Pancreas (tissue), 10 donors: ENCODE results near the gene PPP4R3A. TPM values are rescaled to one million over a fixed set of nuclear protein-coding genes. Genes with fewer than 3 reads are reported as not detected.

ENCODE experiments used
- ATAC-seq, 4 donors: fragments of 200-7000 bp; cut with Tn5 transposase; one replicate each; pipeline versions ENCODE4 v1.8.0 to v1.9.1; 2020; ENCODE audit warnings: mild to moderate bottlenecking in 4 of 4, moderate library complexity in 4 of 4
- DNase-seq, 6 donors: peaks; one replicate each; pipeline ENCODE4 v3.0.0-alpha.2; 2020
- FAIRE-seq: peaks from 2 replicates; lab custom pipeline; 2012; peaks lifted over from hg19 to GRCh38; lab: Jason Lieb, UNC
- H3K27ac ChIP-seq, 4 donors: fragments of 200-600 bp; sonication (generic); 1 replicate in 3 of 4; 2 replicates in 1 of 4; pipeline versions ENCODE4 v1.5.0 to v1.8.0; 2020
- H3K27me3 ChIP-seq, 4 donors: fragments of 200-600 bp; one replicate each; pipeline ENCODE4 v1.8.0; 2021
- H3K36me3 ChIP-seq, 3 donors: fragments of 200-600 bp; sonication (generic) in 1 of 3; one replicate each; pipeline versions ENCODE4 v1.5.0 to v1.8.0; 2020 to 2021
- H3K4me1 ChIP-seq, 3 donors: fragments of 200-600 bp; one replicate each; pipeline ENCODE4 v1.8.0; 2021
- H3K4me3 ChIP-seq, 4 donors: fragments of 200-600 bp; sonication (generic) in 2 of 4; one replicate each; pipeline versions ENCODE4 v1.5.0 to v1.8.0; 2020 to 2021
- H3K9me3 ChIP-seq, 4 donors: fragments of 200-600 bp; one replicate each; pipeline ENCODE4 v1.8.0; 2021
- CTCF ChIP-seq, 4 donors: fragments of 200-600 bp; sonication (generic) in 3 of 4; IDR thresholded peaks; one replicate each; pipeline versions ENCODE4 v1.5.0 to v1.8.0; 2021; ENCODE audit warnings: antibody characterized with exemption in 4 of 4
- WGBS, 2 donors: extraction: QIAGEN DNeasy Blood & Tissue Kit; methylation state at CpG; one replicate each; pipeline ENCODE4 v1.1.7; 2013; 5-methylcytosine and 5-hydroxymethylcytosine counted together
- intact Hi-C, 3 donors: fragments of 100-400 bp; cut with DNase I; formaldehyde crosslinking; loops; one replicate each; pipeline versions ENCODE4 v1.11.1 to v1.14.2; 2022
- polyA plus RNA-seq, 2 donors: library from polyadenylated mRNA; stranded (reverse); fragments of 200-250 nt; gene quantifications; one replicate each; pipeline ENCODE4 v1.2.3, GENCODE V29; 2013
- total RNA-seq, 6 donors: library from RNA; stranded (reverse); fragmentation: NEBNext Ultra II Directional in 4 of 6; extraction: Animal tissue kit (Norgen Biotek cat#: 25700) in 4 of 6; gene quantifications; one replicate each; pipeline versions ENCODE4 v1.2.1 to v1.2.4, GENCODE V29; 2021 to 2023
- donor health status: healthy with polysubstance abuse.
- donor health status: DM: no; HTN: no; CAD: no; lungs with moderate emphysema.
- donor health status: DM: no; HTN: no; CAD: no.
- donor health status: control.
- donor health status: control.
- donor health status: Bipolar disorder and iron deficiency.
- donor health status: DM: yes; HTN: yes; CAD: no.
- donor health status: DM: no; HTN: no; CAD: no.
- donor health status: DM: no; HTN: no; CAD: no.
- donor health status: DM: yes; HTN: yes; CAD: no.

PPP4R3A gene
- total and polyA plus RNA-seq, 8 donors, result 26.2 to 48.4 (median 34.0) TPM

DNA sequence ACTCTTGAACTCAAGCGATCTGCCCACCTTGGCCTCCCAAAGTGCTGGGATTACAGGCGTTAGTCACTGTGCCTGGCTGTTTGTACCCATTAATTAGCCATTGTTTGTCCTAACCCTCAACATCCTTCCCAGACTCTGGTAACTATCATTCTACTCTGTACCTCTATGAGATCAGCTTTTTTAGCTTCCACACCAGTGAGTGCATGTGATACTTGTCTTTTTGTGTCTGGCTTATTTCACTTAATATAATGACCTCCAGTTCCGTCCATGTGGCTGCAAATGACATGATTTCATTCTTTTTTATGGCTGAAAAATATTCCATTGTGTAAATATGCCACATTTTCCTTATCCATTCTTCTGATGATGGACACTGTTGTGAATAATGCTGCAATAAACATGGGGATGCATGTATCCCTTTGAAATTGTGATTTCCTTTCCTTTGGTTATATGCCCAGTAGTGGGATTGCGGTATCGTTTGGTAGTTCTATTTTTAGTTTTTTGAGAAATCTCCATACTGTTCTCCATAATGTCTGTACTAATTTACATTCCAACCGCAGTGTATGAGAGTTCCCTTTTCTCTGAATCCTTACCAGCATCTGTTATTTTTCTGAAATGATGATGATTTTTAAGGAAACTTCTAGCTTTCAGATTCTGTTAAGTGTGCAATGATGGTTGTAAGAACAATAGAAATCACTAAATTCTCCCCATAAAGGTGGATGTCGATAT lies 6.7 kb upstream of the PPP4R3A start:
- no peaks in the 10 kb centered on the region for H3K27me3 ChIP-seq
- no peaks in the 10 kb centered on the region for H3K9me3 ChIP-seq
- FAIRE-seq, result no peak
- no peak overlapping the region for H3K4me3 ChIP-seq
- no peak for ATAC-seq
- no peak for DNase-seq
- 80 to 83% methylated on average over 7 of the region's 7 CpGs for WGBS, 2 donors
- intact Hi-C loops, result no loop called here
- no peak overlapping the region for H3K27ac ChIP-seq
- no peaks in the 10 kb centered on the region for H3K36me3 ChIP-seq
- no peaks in the 10 kb centered on the region for H3K4me1 ChIP-seq
- no peak for TF ChIP-seq CTCF (IDR thresholded peaks at IDR 0.05)

DNA sequence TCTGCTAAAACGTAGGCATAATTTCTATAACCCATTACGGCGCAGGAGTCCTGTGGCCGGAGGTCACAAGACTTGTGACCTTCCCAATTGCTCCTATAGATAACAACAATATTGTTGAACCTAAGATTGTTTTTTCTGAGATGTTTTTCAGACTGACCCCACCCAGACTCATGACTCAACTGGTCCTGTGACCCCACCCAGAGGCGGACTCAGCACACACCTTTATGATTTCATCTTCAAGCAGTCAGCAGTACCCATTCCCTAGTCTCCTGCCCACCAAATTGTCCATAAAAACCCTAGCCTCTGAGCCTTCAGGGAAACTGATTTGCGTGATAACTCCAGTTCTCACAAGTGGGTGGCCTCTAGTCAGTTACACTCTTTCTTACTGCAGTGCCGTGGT lies 5.9 kb upstream of the PPP4R3A start:
- ATAC-seq (no peak), FAIRE-seq (no peak), DNase-seq (no peak)
- no peak for TF ChIP-seq CTCF (IDR thresholded peaks at IDR 0.05)
- H3K36me3 ChIP-seq, result no peaks in the 10 kb centered on the region
- H3K4me1 ChIP-seq, result no peaks in the 10 kb centered on the region
- WGBS, 2 donors, result 76 to 93% methylated on average over 7 of the region's 7 CpGs
- no peaks in the 10 kb centered on the region for H3K9me3 ChIP-seq
- no peak overlapping the region for H3K27ac ChIP-seq
- no peak overlapping the region for H3K4me3 ChIP-seq
- intact Hi-C loops, result no loop called here
- H3K27me3 ChIP-seq, result no peaks in the 10 kb centered on the region

GRCh38 chr14:91511043-91511383 lies 903 bp upstream of the PPP4R3A start:
- H3K27me3 ChIP-seq, result no peaks in the 10 kb centered on the region
- peak overlapping the region; percentile 98 to 99 (median 99) for H3K27ac ChIP-seq
- WGBS, 2 donors, result 23 to 29% methylated on average over 9 of the region's 9 CpGs
- FAIRE-seq (no peak), DNase-seq (peak in 1 of 6 donors; percentile 22), ATAC-seq (no peak)
- H3K9me3 ChIP-seq, result no peaks in the 10 kb centered on the region
- intact Hi-C loops, result no loop called here
- no peak for TF ChIP-seq CTCF (IDR thresholded peaks at IDR 0.05)
- H3K4me1 ChIP-seq, result peaks cover 0 to 18% (median 9%) of the 10 kb centered on the region in 3 donors
- peak overlapping the region; percentile 94 to 97 (median 96) for H3K4me3 ChIP-seq
- no peaks in the 10 kb centered on the region for H3K36me3 ChIP-seq

DNA sequence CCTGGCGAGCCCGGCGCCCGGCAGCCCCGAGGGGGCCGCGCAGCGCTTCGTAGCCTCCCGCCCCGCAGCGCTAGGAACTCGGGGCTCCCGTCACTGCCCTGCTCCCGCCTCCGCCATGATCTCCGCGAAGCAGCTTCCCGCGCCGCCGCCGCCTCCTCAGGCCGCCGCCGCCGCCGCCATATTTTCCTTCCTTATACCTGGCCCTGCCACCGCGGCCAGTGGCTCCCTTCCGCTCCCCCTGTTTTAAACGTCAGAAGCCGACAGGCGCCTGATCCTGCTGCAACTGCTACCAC lies 286 bp downstream of the PPP4R3A start:
- no peak for DNase-seq
- H3K27ac ChIP-seq, result peak overlapping the region; percentile 98 to 99 (median 99)
- no peak for FAIRE-seq
- 0 to 1% methylated on average over 19 to 34 of the region's 34 CpGs for WGBS, 2 donors
- H3K4me3 ChIP-seq, result peak overlapping the region; percentile 94 to 97 (median 96)
- H3K27me3 ChIP-seq, result no peaks in the 10 kb centered on the region
- ATAC-seq, result peak; percentile 29 to 48 (median 42)
- intact Hi-C loops, result no loop called here
- no peak for TF ChIP-seq CTCF (IDR thresholded peaks at IDR 0.05)
- H3K9me3 ChIP-seq, result no peaks in the 10 kb centered on the region
- no peaks in the 10 kb centered on the region for H3K36me3 ChIP-seq
- H3K4me1 ChIP-seq, result peaks cover 0 to 18% (median 9%) of the 10 kb centered on the region in 3 donors
